GM19372 (cell line): Measurements from ENCODE around the gene TSHR.
A peak's percentile ranks its signal among the peaks of the same experiment; 100 is the strongest.
"Not testable (repeated sequence)": the region's sequence is repeated elsewhere in the genome, so short reads cannot be mapped to it uniquely, and the experiment has no call there.

Experiments
- ATAC-seq: cut with Tn5 transposase; IDR thresholded peaks from one replicate; pipeline ENCODE4 v1.9.1; 2021; ENCODE audit warnings: mild to moderate bottlenecking, low read depth, moderate library complexity; ENCODE audit not compliant: unreplicated experiment

The TSHR gene

GRCh38 chr14:81062816-81063215, 107.4 kb downstream of the TSHR start:
- no peak for ATAC-seq

- no peak for ATAC-seq
Measured at GRCh38 chr14:81066672-81067071, 111.3 kb downstream of the TSHR start.

DNA sequence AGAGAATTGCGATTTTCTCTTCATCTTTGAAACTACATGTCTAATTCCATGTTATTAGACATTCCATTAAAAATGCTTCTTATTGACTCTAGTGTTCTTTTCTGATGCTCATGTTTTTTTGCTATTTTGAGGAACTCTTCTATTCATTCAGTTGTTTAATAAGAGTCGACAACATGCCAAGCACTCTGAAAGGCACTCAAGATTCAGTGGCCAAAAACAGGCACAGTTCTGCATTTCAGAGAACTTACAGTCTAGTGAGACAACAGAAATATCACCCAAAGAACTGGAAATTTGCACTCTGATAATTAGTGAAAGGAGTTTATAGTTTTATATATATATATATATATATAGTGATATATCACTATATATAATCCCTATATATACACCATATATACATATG, 111.7 kb downstream of the TSHR start:
- no peak for ATAC-seq

- ATAC-seq: no peak
Measured at GRCh38 chr14:81068176-81068782, 112.9 kb downstream of the TSHR start.

DNA sequence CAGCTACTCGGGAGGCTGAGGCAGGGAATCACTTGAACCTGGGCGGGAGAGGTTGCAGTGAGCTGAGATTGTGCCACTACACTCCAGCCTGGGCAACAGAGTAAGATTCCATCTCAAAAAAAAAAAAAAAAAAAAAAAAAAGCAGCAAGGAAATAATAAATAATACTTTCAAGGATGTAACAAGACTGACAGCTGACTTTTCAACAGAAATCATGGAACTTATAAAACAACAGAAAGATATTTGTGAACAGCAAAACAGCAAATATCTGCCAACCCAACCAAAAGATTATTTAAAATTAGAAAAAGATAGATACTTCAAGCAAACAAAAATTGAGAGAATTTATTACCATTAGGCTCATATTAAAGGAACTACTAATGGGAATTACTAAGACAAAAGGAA, 115.1 kb downstream of the TSHR start:
- no peak for ATAC-seq

DNA sequence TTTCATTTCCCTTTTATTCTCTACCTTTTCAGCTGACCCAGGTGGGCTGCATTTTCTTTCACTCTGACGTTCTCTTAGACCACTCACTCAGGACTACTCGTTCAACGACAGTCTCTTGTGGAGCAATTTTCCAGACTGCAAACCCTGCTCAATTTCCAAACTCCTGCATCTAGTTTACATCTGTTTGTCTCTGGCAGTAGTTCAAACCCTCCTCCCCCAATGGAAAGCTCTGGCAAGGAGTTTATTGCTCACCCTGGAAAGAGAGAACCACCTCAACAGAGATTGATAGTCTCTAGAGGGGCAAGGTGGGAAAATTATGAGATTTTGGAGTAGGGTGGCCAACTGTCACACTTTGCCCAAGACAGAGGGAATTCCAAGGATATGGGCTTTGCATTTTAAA, 130.2 kb downstream of the TSHR start:
- ATAC-seq: no peak

GRCh38 chr14:81087230-81087629, 131.8 kb downstream of the TSHR start:
- no peak for ATAC-seq

DNA sequence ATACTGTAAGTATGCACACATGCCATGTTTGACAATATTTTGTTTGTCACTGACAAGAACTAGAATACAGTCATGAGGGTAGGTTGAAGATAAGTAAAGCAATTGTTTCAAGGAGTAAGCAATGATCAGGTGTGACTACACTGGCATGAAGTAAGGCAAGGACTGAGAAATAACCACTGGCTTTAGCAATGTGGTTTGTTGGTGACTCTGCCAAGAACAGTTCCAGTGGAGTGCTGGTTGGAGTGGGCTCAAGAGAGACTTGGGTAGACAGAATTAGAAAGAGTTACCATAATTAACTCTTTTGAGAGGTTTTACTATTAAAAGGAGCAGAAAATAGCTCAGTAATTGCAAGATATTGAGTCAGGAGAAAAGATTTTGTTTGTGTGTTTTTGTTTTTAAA, 135.7 kb downstream of the TSHR start:
- ATAC-seq: no peak

DNA sequence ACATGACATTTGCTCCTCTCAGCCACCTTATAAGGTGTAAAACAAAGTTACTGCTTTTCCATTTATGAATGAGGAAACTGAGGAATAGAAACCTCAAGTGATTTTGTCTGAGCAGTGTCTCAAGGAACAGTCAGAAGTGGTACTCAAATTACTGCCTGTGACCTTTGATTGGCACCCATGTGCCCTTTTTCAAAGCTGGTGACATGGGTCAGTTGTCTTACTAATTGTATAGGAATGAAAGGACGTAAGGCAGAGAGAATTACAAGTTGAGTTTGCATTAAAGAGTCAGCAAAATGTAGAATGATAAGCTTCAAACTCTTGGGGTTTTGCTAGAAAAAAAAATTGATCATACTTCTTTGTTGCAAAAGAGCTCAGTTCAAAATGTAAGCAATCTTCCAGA, 136.2 kb downstream of the TSHR start:
- ATAC-seq: no peak

- no peak for ATAC-seq
Measured at GRCh38 chr14:81093651-81094050, 138.2 kb downstream of the TSHR start.

- no peak for ATAC-seq
Measured at GRCh38 chr14:81095539-81095938, 140.1 kb downstream of the TSHR start.

DNA sequence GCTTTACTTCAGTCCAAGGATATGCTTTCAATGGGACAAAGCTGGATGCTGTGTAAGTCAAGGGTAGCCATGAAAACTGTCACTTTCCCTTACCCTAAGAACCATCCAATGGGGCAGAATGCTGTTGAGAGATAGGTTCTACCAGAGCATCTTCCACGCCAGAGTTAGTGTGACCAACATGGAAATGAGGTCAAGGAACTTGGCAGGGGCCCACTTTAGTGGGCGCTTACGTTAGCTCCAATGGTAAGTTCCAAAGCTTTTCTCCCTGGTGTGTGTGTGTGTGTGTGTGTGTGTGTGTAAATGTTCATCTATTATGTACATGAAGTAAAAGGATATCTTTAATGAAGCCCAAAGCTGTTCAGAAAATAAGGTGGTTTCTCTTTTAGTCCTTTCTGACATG, 141.2 kb downstream of the TSHR start:
- ATAC-seq: no peak

DNA sequence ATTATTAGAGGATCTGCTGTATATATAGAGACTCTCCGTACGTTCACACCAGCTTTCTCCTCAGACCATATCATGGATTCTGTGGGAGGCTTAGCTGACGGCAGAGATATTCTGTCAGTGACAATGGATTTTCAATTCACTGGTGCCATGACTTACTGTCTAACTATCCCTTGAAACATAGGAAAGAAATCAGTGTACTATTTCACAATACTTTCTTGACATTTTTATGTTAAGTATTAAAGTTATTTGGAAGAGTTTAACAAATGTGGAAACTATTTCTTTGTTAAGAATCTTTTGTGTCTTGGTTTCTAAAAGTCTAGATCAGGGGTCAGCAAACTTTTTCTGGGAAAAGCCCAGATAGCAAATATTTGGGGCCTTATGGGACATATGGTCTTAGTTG, 146.8 kb downstream of the TSHR start:
- no peak for ATAC-seq

- no peak for ATAC-seq
Measured at GRCh38 chr14:81103443-81103842, 148.0 kb downstream of the TSHR start.

DNA sequence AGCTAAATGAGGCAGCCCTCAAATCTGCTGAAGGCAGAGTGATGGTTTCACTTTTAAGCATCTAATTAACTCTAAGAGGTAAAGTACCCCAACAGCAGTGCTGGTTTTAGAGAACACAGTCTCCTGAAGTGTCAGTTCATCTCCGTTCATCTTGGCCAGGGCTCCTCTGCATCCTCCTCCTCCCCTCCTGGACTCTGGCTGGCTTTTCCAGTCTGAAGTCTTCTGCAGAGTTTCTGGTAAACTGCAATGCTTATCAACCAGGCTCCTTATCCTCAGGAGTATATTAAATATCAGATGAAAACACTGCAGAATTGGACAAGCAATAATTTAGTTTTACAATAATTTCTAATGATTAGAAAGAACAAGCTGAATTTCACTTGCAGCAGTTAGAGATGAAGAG, 150.0 kb downstream of the TSHR start:
- ATAC-seq: no peak

GRCh38 chr14:81105961-81106360, 150.5 kb downstream of the TSHR start:
- ATAC-seq: no peak

DNA sequence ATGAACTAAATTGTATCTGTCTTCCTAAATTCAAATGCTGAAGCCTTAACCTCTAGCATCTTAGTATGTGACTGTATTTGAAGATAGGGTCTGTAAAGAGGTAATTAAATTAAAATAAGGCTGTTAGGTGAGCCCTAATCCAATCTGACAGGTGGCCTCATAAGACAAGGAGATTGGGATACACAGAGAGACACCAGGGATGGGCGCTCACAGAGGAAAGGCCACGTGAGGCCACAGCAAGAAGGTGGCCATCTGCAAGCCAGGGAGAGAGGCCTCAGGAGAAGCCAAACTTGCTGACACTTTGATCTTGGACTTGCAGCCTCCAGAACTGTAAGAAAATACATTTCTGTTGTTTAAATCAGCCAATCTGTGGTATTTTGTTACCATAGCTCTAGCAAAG, 154.8 kb downstream of the TSHR start:
- no peak for ATAC-seq

DNA sequence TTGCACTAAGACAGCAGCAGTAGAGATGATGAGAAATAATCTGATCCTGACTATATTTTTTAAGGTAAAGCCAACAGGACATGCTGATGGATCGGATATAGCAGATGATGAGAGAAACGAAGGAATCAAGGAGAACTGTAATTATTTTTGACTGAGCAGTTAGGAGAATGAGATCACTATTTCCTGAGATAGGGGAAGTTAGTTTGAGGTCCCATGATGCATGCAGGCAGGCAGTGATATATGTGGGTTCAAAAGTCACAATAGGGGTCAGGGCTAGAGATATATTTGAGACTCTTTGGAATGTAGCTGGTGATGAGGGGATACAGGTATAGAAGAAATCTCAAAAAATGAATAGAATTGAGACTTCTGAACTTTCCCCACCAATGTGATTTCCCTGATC, 157.8 kb downstream of the TSHR start:
- no peak for ATAC-seq

DNA sequence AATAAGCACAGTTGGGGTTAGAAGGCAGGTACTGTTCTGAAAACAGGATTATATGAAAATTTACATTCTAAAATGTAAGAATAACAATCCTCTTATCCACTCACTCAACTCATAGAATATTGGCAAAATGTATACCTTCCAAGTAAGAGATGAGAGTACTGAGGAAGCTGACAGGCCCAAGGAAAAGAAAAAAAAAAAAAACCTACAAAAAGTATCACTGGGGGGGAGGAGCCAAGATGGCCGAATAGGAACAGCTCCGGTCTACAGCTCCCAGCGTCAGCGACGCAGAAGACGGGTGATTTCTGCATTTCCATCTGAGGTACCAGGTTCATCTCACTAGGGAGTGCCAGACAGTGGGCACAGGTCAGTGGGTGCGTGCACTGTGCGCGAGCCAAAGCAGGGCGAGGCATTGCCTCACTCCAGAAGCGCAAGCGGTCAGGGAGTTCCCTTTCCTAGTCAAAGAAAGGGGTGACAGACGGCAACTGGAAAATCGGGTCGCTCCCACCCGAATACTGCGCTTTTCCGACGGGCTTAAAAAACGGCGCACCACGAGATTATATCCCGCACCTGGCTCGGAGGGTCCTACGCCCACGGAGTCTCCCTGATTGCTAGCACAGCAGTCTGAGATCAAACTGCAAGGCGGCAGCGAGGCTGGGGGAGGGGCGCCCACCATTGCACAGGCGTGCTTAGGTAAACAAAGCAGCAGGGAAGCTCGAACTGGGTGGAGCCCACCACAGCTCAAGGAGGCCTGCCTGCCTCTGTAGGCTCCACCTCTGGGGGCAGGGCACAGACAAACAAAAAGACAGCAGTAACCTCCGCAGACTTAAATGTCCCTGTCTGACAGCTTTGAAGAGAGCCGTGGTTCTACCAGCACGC, 158.8 kb downstream of the TSHR start:
- not testable (repeated sequence) for ATAC-seq

DNA sequence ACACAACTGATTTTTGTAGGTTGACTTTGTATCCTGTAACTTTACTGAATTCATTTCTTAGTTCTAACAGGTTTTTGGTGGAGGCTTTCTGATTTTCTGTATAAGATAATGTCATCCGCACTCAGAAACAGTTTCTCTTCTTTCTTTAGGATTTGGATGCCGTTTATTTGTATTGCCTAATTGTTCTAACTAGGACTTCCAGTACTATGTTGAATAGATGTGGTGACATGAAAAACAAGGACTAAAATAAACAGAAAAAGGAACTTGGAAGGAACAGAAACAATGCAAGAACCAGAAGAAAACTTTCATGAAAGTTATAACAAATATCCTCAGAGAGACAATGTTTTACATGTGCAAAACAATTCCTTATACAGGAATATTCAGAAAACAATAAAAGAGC, 165.1 kb downstream of the TSHR start:
- ATAC-seq: no peak

- ATAC-seq: peak; percentile 99
Measured at GRCh38 chr14:81122326-81122725, 166.9 kb downstream of the TSHR start.

GRCh38 chr14:81123811-81124210, 168.4 kb downstream of the TSHR start:
- ATAC-seq: no peak
